GM23338 (cell line): ENCODE data around the gene RBM14. TPM values are rescaled to one million over a fixed set of nuclear protein-coding genes. Genes with fewer than 3 reads are reported as not detected.

Experiments
- ATAC-seq: fragments of 200-7000 bp; cut with Tn5 transposase; 3 replicates; pipeline ENCODE4 v1.9.1; 2020
- DNase-seq: peaks from one replicate; pipeline ENCODE4 v3.0.0-alpha.2; 2015; ENCODE audit warnings: low spot score
- H2AFZ ChIP-seq: fragments of 200-600 bp; sonication (generic); 2 replicates; pipeline ENCODE4 v1.8.0; 2016; ENCODE audit warnings: antibody characterized with exemption, mild to moderate bottlenecking, moderate library complexity
- H3F3A ChIP-seq: fragments of 200-600 bp; sonication (generic); replicated peaks from 2 replicates; pipeline ENCODE4 v1.8.0; 2017; ENCODE audit warnings: antibody characterized with exemption, mixed run types, low read depth
- H3K27ac ChIP-seq: fragments of 200-600 bp; sonication (generic); 2 replicates; pipeline ENCODE4 v1.6.1; 2016; ENCODE audit warnings: low read depth
- H3K27me3 ChIP-seq: fragments of 200-600 bp; sonication (generic); 2 replicates; pipeline ENCODE4 v1.8.0; 2016; ENCODE audit warnings: mild to moderate bottlenecking, mixed run types, moderate library complexity; ENCODE audit not compliant: insufficient read depth
- H3K36me3 ChIP-seq: fragments of 200-600 bp; sonication (generic); 2 replicates; pipeline ENCODE4 v1.8.0; 2016; ENCODE audit warnings: mild to moderate bottlenecking; ENCODE audit not compliant: insufficient read depth
- H3K4me1 ChIP-seq: fragments of 200-600 bp; sonication (generic); 2 replicates; pipeline ENCODE4 v1.8.0; 2016; ENCODE audit warnings: mild to moderate bottlenecking, moderate library complexity; ENCODE audit not compliant: insufficient read depth
- H3K4me2 ChIP-seq: fragments of 200-600 bp; sonication (generic); 2 replicates; pipeline ENCODE4 v1.7.1; 2017; ENCODE audit warnings: mixed run types
- H3K4me3 ChIP-seq: fragments of 200-600 bp; sonication (generic); 2 replicates; pipeline ENCODE4 v1.6.1; 2016; ENCODE audit warnings: mixed run types
- H3K79me2 ChIP-seq: fragments of 200-600 bp; sonication (generic); replicated peaks from 2 replicates; pipeline ENCODE4 v1.8.0; 2017; ENCODE audit warnings: mild to moderate bottlenecking; ENCODE audit not compliant: insufficient read depth
- H3K9me2 ChIP-seq: fragments of 200-600 bp; sonication (generic); 2 replicates; pipeline ENCODE4 v1.8.0; 2017; ENCODE audit not compliant: insufficient read depth
- H4K20me1 ChIP-seq: fragments of 200-600 bp; sonication (generic); replicated peaks from 2 replicates; pipeline ENCODE4 v1.8.0; 2017; ENCODE audit warnings: mild to moderate bottlenecking; ENCODE audit not compliant: insufficient read depth
- H3K27ac Mint-ChIP-seq: 2 replicates; pipeline ENCODE4 v1.8.0; 2020; ENCODE audit warnings: inconsistent platforms, mild to moderate bottlenecking, moderate library complexity, mixed read lengths
- H3K27me3 Mint-ChIP-seq: 3 replicates; pipeline ENCODE4 v1.8.0; 2022; ENCODE audit warnings: low read depth, mild to moderate bottlenecking, moderate library complexity, mixed read lengths, inconsistent platforms; ENCODE audit not compliant: insufficient read depth, poor library complexity
- H3K36me3 Mint-ChIP-seq: 3 replicates; pipeline ENCODE4 v1.8.0; 2021; ENCODE audit warnings: low read depth, mild to moderate bottlenecking, inconsistent platforms, moderate library complexity, mixed read lengths
- H3K4me1 Mint-ChIP-seq: 3 replicates; pipeline ENCODE4 v1.8.0; 2020; ENCODE audit warnings: mild to moderate bottlenecking, inconsistent platforms, mixed read lengths
- H3K4me3 Mint-ChIP-seq: 3 replicates; pipeline ENCODE4 v1.8.0; 2021; ENCODE audit warnings: moderate library complexity, mild to moderate bottlenecking, inconsistent platforms, mixed read lengths
- H3K9me3 Mint-ChIP-seq: 3 replicates; pipeline ENCODE4 v1.8.0; 2020; ENCODE audit warnings: moderate library complexity, mild to moderate bottlenecking, inconsistent platforms, mixed read lengths
- CREB1 ChIP-seq: fragments of 250-450 bp; sonication (Bioruptor Pico); IDR thresholded peaks from 2 replicates; pipeline ENCODE4 v1.5.0; 2020; ENCODE audit warnings: low read depth, mild to moderate bottlenecking, moderate library complexity
- EZH2 ChIP-seq: fragments of 200-600 bp; sonication (generic); IDR thresholded peaks from one replicate; pipeline ENCODE4 v1.8.0; 2017; ENCODE audit warnings: antibody characterized with exemption, mild to moderate bottlenecking, low read depth; ENCODE audit not compliant: unreplicated experiment
- JUNB ChIP-seq: IDR thresholded peaks from one replicate; pipeline ENCODE4 v1.6.1; 2016; ENCODE audit warnings: antibody characterized with exemption; ENCODE audit not compliant: unreplicated experiment
- NANOG ChIP-seq: IDR thresholded peaks from 2 replicates; pipeline ENCODE4 v1.6.1; 2016; ENCODE audit warnings: antibody characterized with exemption, borderline replicate concordance
- POLR2AphosphoS5 ChIP-seq: IDR thresholded peaks from 2 replicates; pipeline ENCODE4 v1.6.1; 2016; ENCODE audit warnings: antibody characterized with exemption, low read depth
- REST ChIP-seq: IDR thresholded peaks from one replicate; pipeline ENCODE4 v1.6.1; 2018; ENCODE audit warnings: antibody characterized with exemption; ENCODE audit not compliant: unreplicated experiment
- STAT1 ChIP-seq: IDR thresholded peaks from one replicate; pipeline ENCODE4 v1.6.1; 2016; ENCODE audit warnings: antibody characterized with exemption; ENCODE audit not compliant: unreplicated experiment
- ZNF114 ChIP-seq: fragments of 250-450 bp; sonication (Bioruptor Pico); IDR thresholded peaks from 2 replicates; pipeline ENCODE4 v1.5.0; 2020; ENCODE audit warnings: mild to moderate bottlenecking, moderate library complexity
- ZNF331 ChIP-seq: fragments of 250-450 bp; sonication (Bioruptor Pico); IDR thresholded peaks from 2 replicates; pipeline ENCODE4 v1.5.0; 2020; ENCODE audit warnings: low read depth, mild to moderate bottlenecking, moderate library complexity
- polyA plus RNA-seq: library from polyadenylated mRNA; unstranded; fragments of >200 nt; fragmentation: Nextera tagmentation; extraction: Ambion mirVana; gene quantifications from 2 replicates; pipeline ENCODE4 v1.2.1, GENCODE V29; 2016
- total RNA-seq: library from RNA; depleted of rRNA; stranded (reverse); fragments of >200 nt; shearing (Covaris generic); gene quantifications from 2 replicates; pipeline ENCODE4 v1.2.3, GENCODE V29; 2014
- TF ChIP-seq, protein P1 (sequence below): fragments of 250-450 bp; sonication (Bioruptor Pico); IDR thresholded peaks from 2 replicates; pipeline ENCODE4 v1.5.0; 2020; ENCODE audit warnings: mild to moderate bottlenecking, moderate library complexity
- TF ChIP-seq, protein P2 (sequence below), 2 experiments: fragments of 200-600 bp in 1 of 2; sonication (generic) in 1 of 2; conservative IDR thresholded peaks; 2 replicates each; pipeline versions ENCODE4 v1.5.1 to v1.6.1; 2016 to 2017; ENCODE audit warnings: antibody characterized with exemption in 2 of 2, low read depth in 2 of 2, mild to moderate bottlenecking in 2 of 2, moderate library complexity in 1 of 2
- TF ChIP-seq, protein P3 (sequence below): IDR thresholded peaks from 2 replicates; pipeline ENCODE4 v1.6.1; 2016; ENCODE audit warnings: antibody characterized with exemption

The RBM14 gene
- total and polyA plus RNA-seq, 2 experiments from 2014 or later = 45.4 to 83.5 TPM

DNA sequence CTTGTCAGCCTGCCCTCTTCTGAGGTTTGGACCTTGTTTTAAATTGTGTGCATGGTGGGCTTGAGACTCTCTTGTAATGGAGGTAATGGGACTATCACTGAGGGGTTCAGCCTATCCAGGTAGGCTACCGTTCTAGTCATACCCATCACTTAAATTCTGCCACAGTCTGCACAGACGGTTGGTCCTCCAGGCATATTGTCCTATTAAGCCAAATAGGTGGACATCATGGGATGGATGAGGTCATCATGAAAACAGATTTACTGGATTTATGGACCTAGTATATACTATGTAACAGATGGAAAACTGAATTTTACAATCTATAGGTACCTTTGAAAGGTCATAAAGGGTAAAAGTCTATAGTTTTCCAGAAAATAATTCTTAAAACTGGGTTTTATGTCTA lies 12.9 kb downstream of the RBM14 start:
- H3K36me3 Mint-ChIP-seq = peaks cover 86% of the 10 kb centered on the region
- Histone ChIP-seq H4K20me1 (peaks cover 76% of the 10 kb centered on the region), H3K9me2 (no peaks in the 10 kb centered on the region), H3K4me2 (no peak overlapping the region), H3K27me3 (no peaks in the 10 kb centered on the region), H3K79me2 (peaks cover 100% of the 10 kb centered on the region), H3K4me3 (no peak overlapping the region), H3K27ac (no peak overlapping the region), H2AFZ (no peak overlapping the region), H3K36me3 (peaks cover 56% of the 10 kb centered on the region), H3K4me1 (no peaks in the 10 kb centered on the region), H3F3A (peaks cover 33% of the 10 kb centered on the region)
- H3K9me3 Mint-ChIP-seq = no peaks in the 10 kb centered on the region
- ATAC-seq = no peak
- no peak overlapping the region for H3K27ac Mint-ChIP-seq
- TF ChIP-seq, protein P1, sequence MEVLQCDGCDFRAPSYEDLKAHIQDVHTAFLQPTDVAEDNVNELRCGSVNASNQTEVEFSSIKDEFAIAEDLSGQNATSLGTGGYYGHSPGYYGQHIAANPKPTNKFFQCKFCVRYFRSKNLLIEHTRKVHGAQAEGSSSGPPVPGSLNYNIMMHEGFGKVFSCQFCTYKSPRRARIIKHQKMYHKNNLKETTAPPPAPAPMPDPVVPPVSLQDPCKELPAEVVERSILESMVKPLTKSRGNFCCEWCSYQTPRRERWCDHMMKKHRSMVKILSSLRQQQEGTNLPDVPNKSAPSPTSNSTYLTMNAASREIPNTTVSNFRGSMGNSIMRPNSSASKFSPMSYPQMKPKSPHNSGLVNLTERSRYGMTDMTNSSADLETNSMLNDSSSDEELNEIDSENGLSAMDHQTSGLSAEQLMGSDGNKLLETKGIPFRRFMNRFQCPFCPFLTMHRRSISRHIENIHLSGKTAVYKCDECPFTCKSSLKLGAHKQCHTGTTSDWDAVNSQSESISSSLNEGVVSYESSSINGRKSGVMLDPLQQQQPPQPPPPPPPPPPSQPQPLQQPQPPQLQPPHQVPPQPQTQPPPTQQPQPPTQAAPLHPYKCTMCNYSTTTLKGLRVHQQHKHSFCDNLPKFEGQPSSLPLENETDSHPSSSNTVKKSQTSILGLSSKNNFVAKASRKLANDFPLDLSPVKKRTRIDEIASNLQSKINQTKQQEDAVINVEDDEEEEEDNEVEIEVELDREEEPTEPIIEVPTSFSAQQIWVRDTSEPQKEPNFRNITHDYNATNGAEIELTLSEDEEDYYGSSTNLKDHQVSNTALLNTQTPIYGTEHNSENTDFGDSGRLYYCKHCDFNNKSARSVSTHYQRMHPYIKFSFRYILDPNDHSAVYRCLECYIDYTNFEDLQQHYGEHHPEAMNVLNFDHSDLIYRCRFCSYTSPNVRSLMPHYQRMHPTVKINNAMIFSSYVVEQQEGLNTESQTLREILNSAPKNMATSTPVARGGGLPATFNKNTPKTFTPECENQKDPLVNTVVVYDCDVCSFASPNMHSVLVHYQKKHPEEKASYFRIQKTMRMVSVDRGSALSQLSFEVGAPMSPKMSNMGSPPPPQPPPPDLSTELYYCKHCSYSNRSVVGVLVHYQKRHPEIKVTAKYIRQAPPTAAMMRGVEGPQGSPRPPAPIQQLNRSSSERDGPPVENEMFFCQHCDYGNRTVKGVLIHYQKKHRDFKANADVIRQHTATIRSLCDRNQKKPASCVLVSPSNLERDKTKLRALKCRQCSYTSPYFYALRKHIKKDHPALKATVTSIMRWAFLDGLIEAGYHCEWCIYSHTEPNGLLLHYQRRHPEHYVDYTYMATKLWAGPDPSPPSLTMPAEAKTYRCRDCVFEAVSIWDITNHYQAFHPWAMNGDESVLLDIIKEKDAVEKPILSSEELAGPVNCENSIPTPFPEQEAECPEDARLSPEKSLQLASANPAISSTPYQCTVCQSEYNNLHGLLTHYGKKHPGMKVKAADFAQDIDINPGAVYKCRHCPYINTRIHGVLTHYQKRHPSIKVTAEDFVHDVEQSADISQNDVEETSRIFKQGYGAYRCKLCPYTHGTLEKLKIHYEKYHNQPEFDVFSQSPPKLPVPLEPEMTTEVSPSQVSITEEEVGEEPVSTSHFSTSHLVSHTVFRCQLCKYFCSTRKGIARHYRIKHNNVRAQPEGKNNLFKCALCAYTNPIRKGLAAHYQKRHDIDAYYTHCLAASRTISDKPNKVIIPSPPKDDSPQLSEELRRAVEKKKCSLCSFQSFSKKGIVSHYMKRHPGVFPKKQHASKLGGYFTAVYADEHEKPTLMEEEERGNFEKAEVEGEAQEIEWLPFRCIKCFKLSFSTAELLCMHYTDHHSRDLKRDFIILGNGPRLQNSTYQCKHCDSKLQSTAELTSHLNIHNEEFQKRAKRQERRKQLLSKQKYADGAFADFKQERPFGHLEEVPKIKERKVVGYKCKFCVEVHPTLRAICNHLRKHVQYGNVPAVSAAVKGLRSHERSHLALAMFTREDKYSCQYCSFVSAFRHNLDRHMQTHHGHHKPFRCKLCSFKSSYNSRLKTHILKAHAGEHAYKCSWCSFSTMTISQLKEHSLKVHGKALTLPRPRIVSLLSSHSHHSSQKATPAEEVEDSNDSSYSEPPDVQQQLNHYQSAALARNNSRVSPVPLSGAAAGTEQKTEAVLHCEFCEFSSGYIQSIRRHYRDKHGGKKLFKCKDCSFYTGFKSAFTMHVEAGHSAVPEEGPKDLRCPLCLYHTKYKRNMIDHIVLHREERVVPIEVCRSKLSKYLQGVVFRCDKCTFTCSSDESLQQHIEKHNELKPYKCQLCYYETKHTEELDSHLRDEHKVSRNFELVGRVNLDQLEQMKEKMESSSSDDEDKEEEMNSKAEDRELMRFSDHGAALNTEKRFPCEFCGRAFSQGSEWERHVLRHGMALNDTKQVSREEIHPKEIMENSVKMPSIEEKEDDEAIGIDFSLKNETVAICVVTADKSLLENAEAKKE (CRISPR knock-in tag) = no peak
- TF ChIP-seq, protein P2, sequence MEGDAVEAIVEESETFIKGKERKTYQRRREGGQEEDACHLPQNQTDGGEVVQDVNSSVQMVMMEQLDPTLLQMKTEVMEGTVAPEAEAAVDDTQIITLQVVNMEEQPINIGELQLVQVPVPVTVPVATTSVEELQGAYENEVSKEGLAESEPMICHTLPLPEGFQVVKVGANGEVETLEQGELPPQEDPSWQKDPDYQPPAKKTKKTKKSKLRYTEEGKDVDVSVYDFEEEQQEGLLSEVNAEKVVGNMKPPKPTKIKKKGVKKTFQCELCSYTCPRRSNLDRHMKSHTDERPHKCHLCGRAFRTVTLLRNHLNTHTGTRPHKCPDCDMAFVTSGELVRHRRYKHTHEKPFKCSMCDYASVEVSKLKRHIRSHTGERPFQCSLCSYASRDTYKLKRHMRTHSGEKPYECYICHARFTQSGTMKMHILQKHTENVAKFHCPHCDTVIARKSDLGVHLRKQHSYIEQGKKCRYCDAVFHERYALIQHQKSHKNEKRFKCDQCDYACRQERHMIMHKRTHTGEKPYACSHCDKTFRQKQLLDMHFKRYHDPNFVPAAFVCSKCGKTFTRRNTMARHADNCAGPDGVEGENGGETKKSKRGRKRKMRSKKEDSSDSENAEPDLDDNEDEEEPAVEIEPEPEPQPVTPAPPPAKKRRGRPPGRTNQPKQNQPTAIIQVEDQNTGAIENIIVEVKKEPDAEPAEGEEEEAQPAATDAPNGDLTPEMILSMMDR (conservative IDR thresholded peaks at IDR 0.05; ENCODE audit: low read depth in 2 of 2) = no peak
- TF ChIP-seq JUNB (no peak), EZH2 (no peak), POLR2AphosphoS5 (no peak), NANOG (no peak), REST (no peak), ZNF114 (CRISPR knock-in tag) (no peak), ZNF331 (no peak), CREB1 (CRISPR knock-in tag) (no peak), STAT1 (no peak)
- TF ChIP-seq, protein P3, sequence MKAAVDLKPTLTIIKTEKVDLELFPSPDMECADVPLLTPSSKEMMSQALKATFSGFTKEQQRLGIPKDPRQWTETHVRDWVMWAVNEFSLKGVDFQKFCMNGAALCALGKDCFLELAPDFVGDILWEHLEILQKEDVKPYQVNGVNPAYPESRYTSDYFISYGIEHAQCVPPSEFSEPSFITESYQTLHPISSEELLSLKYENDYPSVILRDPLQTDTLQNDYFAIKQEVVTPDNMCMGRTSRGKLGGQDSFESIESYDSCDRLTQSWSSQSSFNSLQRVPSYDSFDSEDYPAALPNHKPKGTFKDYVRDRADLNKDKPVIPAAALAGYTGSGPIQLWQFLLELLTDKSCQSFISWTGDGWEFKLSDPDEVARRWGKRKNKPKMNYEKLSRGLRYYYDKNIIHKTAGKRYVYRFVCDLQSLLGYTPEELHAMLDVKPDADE = no peak
- no peaks in the 10 kb centered on the region for H3K4me1 Mint-ChIP-seq
- no peak overlapping the region for H3K4me3 Mint-ChIP-seq
- no peak for DNase-seq
- H3K27me3 Mint-ChIP-seq = peaks cover 9% of the 10 kb centered on the region
